Measurements from ENCODE around the gene GNMT.
"Not testable (repeated sequence)": the region's sequence is repeated elsewhere in the genome, so short reads cannot be mapped to it uniquely, and the experiment has no call there.

Gene GNMT

GRCh38 chr6:42978839-42979522 lies 18.4 kb downstream of the GNMT start, which contains the start of gene PEX6:
PEX6 (minus strand) TSS chr6:42979181; CDS start chr6:42979150, 31 bp downstream.
- peak; percentile 80 for DNase-seq

DNA sequence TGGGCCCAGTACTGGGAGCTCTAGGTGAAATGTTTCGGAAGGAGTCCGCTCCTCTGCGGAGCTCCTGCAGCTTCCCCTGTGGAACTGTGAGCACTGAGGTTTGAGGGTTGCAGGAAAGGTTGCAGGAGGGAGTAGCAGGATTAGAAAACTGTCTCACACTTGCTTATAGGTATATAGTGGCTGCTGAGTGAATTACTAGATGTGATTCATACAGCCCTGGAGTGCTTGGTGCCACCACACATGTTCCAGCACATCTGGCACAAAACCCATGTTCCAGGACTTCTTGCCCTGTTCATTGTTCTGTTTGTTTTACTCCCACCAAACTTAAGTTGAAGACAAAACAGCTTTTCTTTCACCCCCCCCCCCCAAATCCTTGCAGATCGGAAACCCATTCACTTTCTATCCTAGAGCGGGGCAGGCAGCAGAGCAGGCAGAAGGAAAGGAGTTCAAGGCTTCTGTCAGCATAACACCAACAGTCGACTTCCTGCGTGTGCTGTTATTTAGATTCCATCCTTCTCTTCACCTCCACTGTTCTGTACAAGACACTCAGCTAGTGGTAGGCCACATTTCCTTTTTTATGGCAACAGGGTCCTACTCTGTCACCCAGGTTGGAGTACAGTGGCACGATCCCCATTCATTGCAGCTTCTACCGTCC lies 19.1 kb downstream of the GNMT start:
- DNase-seq = no peak

DNA sequence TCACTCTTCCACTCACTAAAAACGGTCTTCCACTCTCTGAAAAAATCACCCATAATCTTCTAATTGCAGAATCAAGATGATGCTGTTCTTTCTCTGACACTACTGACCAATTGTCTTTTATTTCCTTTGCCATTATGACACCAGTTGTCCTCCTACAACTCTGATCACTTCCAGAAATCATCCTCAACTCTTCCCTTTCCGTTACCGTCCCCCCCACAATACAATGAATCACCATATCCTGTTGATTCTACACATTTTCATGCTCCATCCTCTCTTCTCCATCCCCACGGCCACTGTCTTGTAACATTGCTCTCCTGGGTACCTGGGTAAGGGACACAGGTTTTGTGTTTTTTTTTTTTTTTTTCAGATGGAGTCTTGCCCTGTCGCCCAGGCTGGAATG lies 21.3 kb downstream of the GNMT start:
- DNase-seq = no peak

DNA sequence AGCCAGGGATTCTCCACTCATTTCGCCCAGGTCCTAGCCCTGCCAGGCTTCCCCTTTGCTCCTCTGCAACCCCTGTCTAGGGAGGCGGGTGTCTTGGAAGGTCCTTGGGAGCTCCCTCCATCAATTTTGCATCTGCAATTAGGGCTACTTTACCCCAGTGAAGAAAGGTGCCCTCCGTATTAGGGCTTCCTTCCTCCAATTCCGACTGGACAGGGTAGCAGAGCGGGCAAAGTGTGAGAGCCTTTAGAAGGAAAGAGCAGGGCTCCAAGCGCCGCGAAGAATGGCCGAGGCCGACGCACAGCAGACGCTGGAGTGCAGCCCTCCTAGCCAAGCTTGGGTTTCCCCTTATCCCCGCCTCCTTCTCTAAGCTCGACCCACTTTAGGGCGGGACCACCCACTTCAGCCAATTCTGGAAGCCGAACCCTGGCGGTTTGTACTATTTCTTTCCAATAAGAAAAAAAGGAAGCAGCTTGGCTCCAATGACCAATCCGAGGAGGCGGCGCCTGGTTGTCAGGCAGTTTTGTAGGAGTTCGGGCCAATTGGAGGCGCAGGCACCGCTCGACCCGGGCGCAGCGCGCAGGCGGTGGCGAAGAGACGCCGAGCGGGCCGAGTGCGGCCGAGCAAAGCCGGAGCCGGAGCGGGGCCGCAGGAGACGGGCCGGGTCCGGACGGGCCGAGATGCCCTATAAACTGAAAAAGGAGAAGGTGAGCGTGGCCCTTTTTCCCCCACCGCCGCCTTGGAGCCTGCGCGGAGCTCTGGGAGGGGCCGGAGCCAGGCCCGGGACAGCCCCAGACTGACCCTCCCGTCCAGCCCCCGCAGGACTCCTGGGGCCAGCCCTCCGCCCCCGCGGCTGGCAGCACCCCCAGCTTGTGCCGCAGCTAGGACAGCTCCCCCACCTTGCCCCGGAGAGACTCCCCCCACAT lies 23.7 kb downstream of the GNMT start, which contains the start of gene PPP2R5D:
TSS of gene PPP2R5D (plus strand) at position 570 of the 923 bp plus-strand sequence. CDS start at position 678, 108 bp downstream.
- peak; percentile 97 for DNase-seq

- no peak for DNase-seq
Measured at GRCh38 chr6:42984924-42985475, 24.4 kb downstream of the GNMT start.

DNA sequence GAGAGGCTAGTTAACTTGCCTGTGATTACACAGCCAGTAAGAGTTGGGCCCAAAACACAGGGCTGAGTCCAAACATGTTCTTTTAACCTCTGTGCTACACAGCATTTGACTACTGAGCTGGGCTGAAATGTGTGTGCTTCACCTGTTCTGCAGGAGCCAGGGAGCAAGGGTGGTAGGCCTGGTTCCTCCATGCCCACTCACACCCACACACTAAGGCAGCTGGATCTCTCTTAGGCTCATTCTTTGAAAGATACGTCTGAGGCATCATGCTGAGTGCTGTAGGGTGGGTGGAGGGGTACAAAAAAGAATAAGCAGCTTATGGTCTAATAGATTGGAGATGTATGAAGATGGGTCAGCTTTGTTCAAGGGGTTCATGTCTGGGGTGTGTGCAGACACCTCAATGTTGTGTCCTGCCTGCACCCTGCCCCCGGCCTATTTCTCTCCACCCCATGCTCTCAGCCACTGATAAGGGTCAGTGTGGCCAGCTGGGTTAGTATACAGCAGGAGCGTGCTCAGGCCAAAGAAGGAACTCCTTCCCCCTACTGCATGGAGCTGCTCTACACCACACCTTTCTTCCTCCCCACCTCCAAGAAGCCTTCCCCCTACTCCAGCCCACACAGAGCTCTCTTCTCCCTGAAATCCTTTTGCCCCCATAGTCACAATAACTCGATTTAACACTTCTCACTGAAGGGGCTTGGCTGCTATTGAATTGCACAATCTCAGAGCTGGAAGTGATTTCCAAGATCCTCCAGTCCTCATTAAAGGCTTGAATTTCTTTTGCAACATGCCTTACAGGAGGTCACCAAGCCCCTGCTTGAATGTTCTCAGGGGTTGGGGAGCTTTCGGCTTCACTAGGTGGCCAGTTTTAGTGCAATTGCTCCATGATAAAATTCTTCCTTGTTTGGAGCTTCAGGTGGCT lies 27.2 kb downstream of the GNMT start:
- no peak for DNase-seq

DNA sequence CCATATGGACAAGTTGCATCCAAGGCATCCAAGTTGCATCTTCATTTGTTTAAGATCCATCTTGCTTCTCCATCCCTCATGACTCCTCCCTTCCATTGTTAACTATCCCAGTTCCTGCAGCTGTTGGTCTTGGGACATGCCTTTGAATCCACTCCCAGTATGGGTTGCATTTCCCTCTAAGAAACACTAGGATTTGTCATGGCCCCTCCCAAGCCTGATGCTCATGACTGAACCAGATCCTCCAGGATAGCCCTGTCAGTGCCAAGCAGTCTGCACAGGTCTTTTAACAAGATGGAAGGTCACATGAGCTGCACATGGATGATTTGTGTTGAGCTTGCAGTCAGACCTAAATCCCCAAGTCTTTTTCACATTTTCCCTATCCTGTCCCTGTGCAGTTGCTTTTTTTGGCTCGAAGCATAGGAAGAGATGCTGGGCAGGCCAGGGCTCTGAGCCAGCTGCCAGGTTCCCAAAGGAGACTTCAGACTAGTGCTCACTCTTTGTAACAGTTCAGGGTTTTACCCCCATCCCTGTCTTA lies 28.0 kb downstream of the GNMT start:
- no peak for DNase-seq

GRCh38 chr6:42989923-42990322 lies 29.4 kb downstream of the GNMT start:
- no peak for DNase-seq

- no peak for DNase-seq
Measured at GRCh38 chr6:42993445-42993844, 32.9 kb downstream of the GNMT start.

DNA sequence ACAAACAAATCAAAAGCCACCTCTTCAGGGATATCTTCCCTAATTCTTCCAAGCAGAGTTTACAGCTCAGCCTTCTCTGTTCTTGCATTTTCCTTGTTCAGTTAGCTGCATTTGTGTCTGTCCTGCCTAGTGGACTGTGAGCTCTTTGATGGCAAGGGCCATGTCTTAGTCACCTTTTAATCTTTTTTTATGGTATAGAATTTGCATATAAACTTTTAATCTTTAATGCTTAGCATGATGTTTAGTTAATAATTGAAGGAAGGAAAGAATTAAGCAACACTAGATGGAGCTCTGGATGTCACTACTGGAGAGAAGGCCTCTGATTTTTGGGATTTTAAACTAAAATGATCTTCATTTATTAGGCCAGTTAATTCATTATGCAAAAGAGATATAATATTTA lies 36.0 kb downstream of the GNMT start:
- no peak for DNase-seq

DNA sequence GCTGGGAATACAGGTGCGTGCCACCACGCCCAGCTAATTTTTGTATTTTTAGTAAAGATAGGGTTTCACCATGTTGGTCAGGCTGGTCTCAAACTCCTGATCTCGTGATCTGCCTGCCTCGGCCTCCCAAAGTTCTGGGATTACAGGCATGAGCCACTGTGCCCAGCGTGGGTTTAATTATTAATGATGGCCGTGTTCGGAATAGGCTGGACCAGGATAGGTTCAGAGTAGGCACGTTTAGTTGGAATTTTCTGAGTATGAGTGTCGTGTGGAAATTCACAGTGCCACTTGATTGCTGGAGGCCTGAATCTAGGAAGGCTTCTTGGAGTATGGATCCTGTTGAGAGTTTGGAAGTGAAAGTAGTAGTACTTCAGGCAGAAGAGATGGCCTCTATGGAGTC lies 37.7 kb downstream of the GNMT start:
- not testable (repeated sequence) for DNase-seq

- no peak for DNase-seq
Measured at GRCh38 chr6:43001843-43002242, 41.3 kb downstream of the GNMT start.

- no peak for DNase-seq
Measured at GRCh38 chr6:43005844-43006243, 45.3 kb downstream of the GNMT start.

- DNase-seq = no peak
Measured at GRCh38 chr6:43006251-43006650, 45.7 kb downstream of the GNMT start.

DNA sequence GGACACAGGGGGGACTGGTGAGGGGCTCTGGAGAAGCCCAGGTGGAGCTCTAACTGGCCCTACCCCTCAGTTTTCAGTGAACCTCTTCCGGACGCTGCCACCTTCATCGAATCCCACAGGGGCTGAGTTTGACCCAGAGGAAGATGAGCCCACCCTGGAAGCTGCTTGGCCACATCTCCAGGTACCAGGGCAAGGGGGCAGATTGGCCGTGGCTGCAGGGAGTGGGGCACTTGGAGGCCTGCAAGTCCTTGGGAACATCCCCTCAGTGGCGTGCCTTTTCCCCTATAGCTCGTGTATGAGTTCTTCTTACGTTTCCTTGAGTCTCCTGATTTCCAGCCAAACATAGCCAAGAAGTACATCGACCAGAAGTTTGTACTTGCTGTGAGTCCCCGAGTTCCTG lies 46.6 kb downstream of the GNMT start:
- DNase-seq = no peak

DNA sequence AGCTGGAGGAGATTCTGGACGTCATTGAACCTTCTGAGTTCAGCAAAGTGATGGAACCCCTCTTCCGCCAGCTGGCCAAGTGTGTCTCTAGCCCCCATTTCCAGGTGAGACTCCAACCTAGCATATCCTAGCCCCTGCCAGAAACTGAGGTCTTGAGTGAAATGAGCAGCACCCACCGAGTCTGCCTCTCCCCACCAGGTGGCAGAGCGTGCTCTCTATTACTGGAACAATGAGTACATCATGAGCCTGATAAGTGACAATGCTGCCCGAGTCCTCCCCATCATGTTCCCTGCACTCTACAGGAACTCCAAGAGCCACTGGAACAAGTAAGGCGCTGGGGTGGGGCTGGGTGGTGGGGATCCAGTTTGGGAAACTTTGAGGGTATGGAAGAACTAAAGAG lies 48.6 kb downstream of the GNMT start:
- DNase-seq = no peak

- no peak for DNase-seq
Measured at GRCh38 chr6:43011207-43011606, 50.7 kb downstream of the GNMT start.

- DNase-seq = no peak
Measured at GRCh38 chr6:43012364-43012763, 51.8 kb downstream of the GNMT start.

DNA sequence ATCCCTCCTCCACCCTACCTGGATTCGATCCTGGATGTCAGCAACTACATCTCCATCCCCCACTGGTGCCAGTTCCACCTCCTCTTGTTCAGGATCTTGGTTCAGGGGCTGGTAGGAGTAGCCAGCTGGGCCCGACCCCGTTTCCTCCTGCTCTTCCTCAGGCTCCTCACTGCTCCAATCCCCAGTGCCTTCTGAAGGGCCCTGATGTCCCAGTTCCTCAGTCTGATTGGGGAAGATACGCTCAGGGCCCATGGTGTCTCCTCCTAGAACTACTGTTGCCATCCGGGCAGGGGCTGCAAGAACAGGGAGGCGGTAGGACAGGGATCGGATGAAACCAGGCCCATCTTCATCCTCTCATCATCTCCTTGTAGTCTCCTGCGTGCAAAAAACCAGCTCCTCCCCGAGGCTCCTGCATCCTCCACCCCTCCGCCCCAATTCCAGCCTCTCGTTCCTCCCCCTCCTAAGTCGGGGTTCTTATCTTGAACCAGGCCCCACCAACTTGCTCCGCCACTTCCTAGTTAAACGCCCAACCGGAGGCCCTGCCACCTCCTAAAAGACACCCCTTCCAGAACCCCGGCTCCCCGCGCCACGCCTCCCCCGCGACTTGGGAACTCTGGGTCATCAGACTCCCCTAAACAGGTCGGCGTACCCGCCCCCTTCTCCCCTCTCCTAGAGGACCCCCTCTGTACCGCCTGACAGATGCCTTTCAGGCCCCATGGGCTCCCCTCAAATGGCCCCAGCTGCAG lies 52.7 kb downstream of the GNMT start:
- no peak for DNase-seq

Measured in NCI-H774 (cell line).